ENCODE measurements around the gene REXO2.

Gene REXO2

GRCh38 chr11:114447892-114448291 lies 8.6 kb downstream of the REXO2 start:
- Histone ChIP-seq H3K27ac (ENCODE audit: extremely low read depth, low read depth, low read length) (no peak overlapping the region), H3K36me3 (ENCODE audit: control insufficient read depth in 2 of 2, insufficient read depth in 1 of 2, low read length in 2 of 2) (peaks cover 0 to 71% of the 10 kb centered on the region in 2 experiments; a peak in 1 of 3 replicates), H3K4me3 (ENCODE audit: low read depth, low read length) (no peak overlapping the region), H3K9me3 (ENCODE audit: control insufficient read depth, insufficient read depth, low read depth, low read length) (no peaks in the 10 kb centered on the region), H3K4me1 (ENCODE audit: control insufficient read depth, insufficient read depth, low read length) (no peaks in the 10 kb centered on the region)
- POLR2A ChIA-PET, result no interaction called here
- 0 out of 2 replicates have a peak, but pooled peaks have one; percentile 25 for TF ChIP-seq PRDM4 (tag by site-specific recombination; IDR thresholded peaks at IDR 0.05)
- no peak for TF ChIP-seq ZNF654 (tag by site-specific recombination; IDR thresholded peaks at IDR 0.05; ENCODE audit: low read depth)
- TF ChIP-seq PRDM6 (tag by site-specific recombination; IDR thresholded peaks at IDR 0.05), result peak; percentile 61; the same call in 1 of the 2 replicates
- peak; percentile 85 for TF ChIP-seq BCL6B (tag by site-specific recombination; IDR thresholded peaks at IDR 0.05)
- CTCF ChIA-PET, result no interaction called here

- H3K27ac ChIP-seq (ENCODE audit: extremely low read depth, low read depth, low read length), result no peak overlapping the region
- no peaks in the 10 kb centered on the region for H3K4me1 ChIP-seq (ENCODE audit: control insufficient read depth, insufficient read depth, low read length)
- H3K4me3 ChIP-seq (ENCODE audit: low read depth, low read length), result no peak overlapping the region
- no peaks in the 10 kb centered on the region for H3K9me3 ChIP-seq (ENCODE audit: control insufficient read depth, insufficient read depth, low read depth, low read length)
- H3K36me3 ChIP-seq (ENCODE audit: control insufficient read depth in 2 of 2, insufficient read depth in 1 of 2, low read length in 2 of 2), result peaks cover 0 to 77% of the 10 kb centered on the region in 2 experiments; a peak in 1 of 3 replicates
- ChIA-PET POLR2A (no interaction called here), CTCF (interaction anchor here (0.7 kb wide), 2 partner anchors 39 to 168 kb away, joined by 3 read pairs; no protein-coding TSS in a partner anchor)
- no peak for TF ChIP-seq ZNF791 (tag by site-specific recombination; IDR thresholded peaks at IDR 0.05)
- no peak for TF ChIP-seq ZBTB8A (tag by site-specific recombination; IDR thresholded peaks at IDR 0.05)
- TF ChIP-seq ZNF610 (tag by site-specific recombination; IDR thresholded peaks at IDR 0.05; ENCODE audit: borderline replicate concordance), result no peak
- no peak for TF ChIP-seq ZNF555 (tag by site-specific recombination; conservative IDR thresholded peaks at IDR 0.05)
- TF ChIP-seq ZNF223 (tag by site-specific recombination; IDR thresholded peaks at IDR 0.05), result no peak
- TF ChIP-seq ZNF626 (tag by site-specific recombination; IDR thresholded peaks at IDR 0.05), result no peak
- no peak for TF ChIP-seq BCL6B (tag by site-specific recombination; IDR thresholded peaks at IDR 0.05)
- TF ChIP-seq ZNF677 (tag by site-specific recombination; IDR thresholded peaks at IDR 0.05), result no peak
- no peak for TF ChIP-seq TSHZ1 (tag by site-specific recombination; IDR thresholded peaks at IDR 0.05; ENCODE audit: borderline replicate concordance)
- no peak for TF ChIP-seq ZBTB20 (tag by site-specific recombination; IDR thresholded peaks at IDR 0.05)
- no peak for TF ChIP-seq ZNF16 (tag by site-specific recombination; IDR thresholded peaks at IDR 0.05; ENCODE audit: low read depth)
- no peak for TF ChIP-seq TCF7L2 (IDR thresholded peaks at IDR 0.05; ENCODE audit: borderline replicate concordance, low read depth, low read length)
- TF ChIP-seq ZNF664 (tag by site-specific recombination; IDR thresholded peaks at IDR 0.05), result no peak
- TF ChIP-seq SETDB1 (IDR thresholded peaks at IDR 0.05; ENCODE audit: insufficient read length, low read length), result no peak
- TF ChIP-seq ELK4 (IDR thresholded peaks at IDR 0.05; ENCODE audit: borderline replicate concordance, low read depth, low read length), result no peak
- TF ChIP-seq KLF16 (tag by site-specific recombination; IDR thresholded peaks at IDR 0.05), result no peak
- TF ChIP-seq GLIS2 (tag by site-specific recombination; IDR thresholded peaks at IDR 0.05), result no peak
Observed at GRCh38 chr11:114448749-114449482, 9.6 kb downstream of the REXO2 start.

All from HEK293 (cell line).